Epithelial cell of prostate (primary cell): Measurements from ENCODE around the gene CBLC.

ENCODE experiments used
- DNase-seq: peaks from one replicate; pipeline ENCODE4 v3.0.0-alpha.2; 2011; ENCODE audit warnings: low read depth, low spot score
- H3K27ac ChIP-seq: fragments of 450-650 bp; 2 replicates; pipeline ENCODE4 v1.5.1; 2017; ENCODE audit warnings: mild to moderate bottlenecking

Gene CBLC

GRCh38 chr19:44847144-44848035 lies 69.7 kb downstream of the CBLC start:
- peak overlapping the region; percentile 78 for H3K27ac ChIP-seq
- DNase-seq = no peak

DNA sequence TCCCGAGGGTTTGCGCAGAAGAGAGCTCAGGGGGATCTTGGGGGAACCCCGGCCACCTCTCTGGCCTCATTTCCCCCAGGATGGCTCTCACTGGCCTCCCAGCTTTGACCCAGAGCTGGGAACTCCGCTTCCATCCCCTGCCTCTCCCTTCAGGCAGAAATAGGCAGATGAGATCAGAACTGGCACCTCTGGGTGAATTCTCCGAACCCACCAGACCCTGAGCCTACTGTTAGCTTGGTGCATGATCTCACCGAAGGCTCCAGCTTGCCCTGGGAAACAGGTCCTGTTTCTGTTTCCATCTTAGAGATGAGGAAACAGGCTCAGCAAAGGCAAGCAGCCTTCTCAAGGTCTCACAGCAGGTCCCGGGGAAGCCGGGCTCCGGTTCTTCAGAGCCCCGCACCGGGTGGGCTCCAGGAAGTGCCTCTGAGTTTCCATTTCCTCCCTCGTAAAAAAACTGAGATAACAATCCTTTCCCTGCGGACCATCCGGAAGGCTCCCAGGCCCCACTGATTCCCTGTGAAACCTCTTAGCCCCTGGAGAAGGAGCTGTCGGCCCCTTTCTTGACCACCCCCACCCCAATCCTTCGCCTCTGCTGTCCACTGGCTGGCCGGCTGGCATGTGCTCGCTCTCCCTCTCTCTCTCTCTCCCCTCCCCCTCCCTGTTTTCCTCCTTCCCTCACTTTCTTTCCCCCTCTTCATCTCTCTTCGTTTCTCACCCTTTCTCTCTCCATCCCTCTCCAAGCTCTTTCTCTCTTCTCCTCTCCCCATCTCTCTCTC lies 70.5 kb downstream of the CBLC start:
- peak overlapping the region; percentile 78 for H3K27ac ChIP-seq
- DNase-seq = no peak

GRCh38 chr19:44848812-44849447 lies 71.2 kb downstream of the CBLC start:
- no peak for DNase-seq
- H3K27ac ChIP-seq = no peak overlapping the region
